ENCODE results near the gene CAPZA1.

The CAPZA1 gene

DNA sequence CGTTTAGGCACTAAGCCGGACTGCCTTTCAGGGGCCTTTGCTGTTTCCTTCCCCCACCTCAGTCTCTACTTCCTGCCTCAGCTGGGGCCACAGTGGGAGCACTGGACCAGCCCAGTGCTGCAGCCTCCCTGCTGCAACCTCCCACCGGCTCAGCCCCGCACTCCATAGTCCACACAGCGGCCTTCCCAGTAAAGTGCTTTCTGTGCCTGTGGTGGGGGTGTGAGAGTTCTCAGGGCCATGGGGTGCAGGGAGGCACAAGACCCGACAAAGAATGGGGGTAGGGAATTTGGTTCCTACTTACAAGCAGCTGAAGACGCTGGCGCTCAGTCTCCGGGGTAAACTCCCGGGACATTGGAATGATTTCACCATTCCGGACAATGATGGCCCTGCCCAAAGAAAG is 92.0 kb downstream of the CAPZA1 start:
- Histone ChIP-seq H4K20me1 (ENCODE audit: insufficient read depth) (no peaks in the 10 kb centered on the region), H3K4me1 (ENCODE audit: low read depth, poor library complexity, severe bottlenecking) (no peaks in the 10 kb centered on the region), H3K27me3 (ENCODE audit: insufficient read depth, low read depth) (peaks cover 3% of the 10 kb centered on the region; the same call in 1 of the 2 replicates), H3K79me2 (ENCODE audit: insufficient read depth, low read depth) (no peaks in the 10 kb centered on the region), H2AFZ (ENCODE audit: low read depth) (no peak overlapping the region), H3K4me2 (no peak overlapping the region), H3K4me3 (IDR thresholded peaks at IDR 0.05; ENCODE audit: insufficient read depth, low read depth, low read length) (no peak overlapping the region), H3K9ac (no peak overlapping the region), H3K36me3 (ENCODE audit: insufficient read depth) (no peaks in the 10 kb centered on the region), H3K27ac (no peak overlapping the region)
- TF ChIP-seq, protein P1, sequence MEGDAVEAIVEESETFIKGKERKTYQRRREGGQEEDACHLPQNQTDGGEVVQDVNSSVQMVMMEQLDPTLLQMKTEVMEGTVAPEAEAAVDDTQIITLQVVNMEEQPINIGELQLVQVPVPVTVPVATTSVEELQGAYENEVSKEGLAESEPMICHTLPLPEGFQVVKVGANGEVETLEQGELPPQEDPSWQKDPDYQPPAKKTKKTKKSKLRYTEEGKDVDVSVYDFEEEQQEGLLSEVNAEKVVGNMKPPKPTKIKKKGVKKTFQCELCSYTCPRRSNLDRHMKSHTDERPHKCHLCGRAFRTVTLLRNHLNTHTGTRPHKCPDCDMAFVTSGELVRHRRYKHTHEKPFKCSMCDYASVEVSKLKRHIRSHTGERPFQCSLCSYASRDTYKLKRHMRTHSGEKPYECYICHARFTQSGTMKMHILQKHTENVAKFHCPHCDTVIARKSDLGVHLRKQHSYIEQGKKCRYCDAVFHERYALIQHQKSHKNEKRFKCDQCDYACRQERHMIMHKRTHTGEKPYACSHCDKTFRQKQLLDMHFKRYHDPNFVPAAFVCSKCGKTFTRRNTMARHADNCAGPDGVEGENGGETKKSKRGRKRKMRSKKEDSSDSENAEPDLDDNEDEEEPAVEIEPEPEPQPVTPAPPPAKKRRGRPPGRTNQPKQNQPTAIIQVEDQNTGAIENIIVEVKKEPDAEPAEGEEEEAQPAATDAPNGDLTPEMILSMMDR (conservative IDR thresholded peaks at IDR 0.05; ENCODE audit: low read depth, low read length): no peak

GRCh38 chr1:112712191-112712590 is 92.6 kb downstream of the CAPZA1 start:
- H3K9ac ChIP-seq: no peak overlapping the region
- H3K79me2 ChIP-seq (ENCODE audit: insufficient read depth, low read depth): no peaks in the 10 kb centered on the region
- H3K27ac ChIP-seq: no peak overlapping the region
- TF ChIP-seq, protein P1 (conservative IDR thresholded peaks at IDR 0.05; ENCODE audit: low read depth, low read length): no peak
- H3K27me3 ChIP-seq (ENCODE audit: insufficient read depth, low read depth): peaks cover 3% of the 10 kb centered on the region; the same call in 1 of the 2 replicates
- H3K4me2 ChIP-seq: no peak overlapping the region
- H3K4me3 ChIP-seq (IDR thresholded peaks at IDR 0.05; ENCODE audit: insufficient read depth, low read depth, low read length): no peak overlapping the region
- no peaks in the 10 kb centered on the region for H4K20me1 ChIP-seq (ENCODE audit: insufficient read depth)
- H2AFZ ChIP-seq (ENCODE audit: low read depth): no peak overlapping the region
- no peaks in the 10 kb centered on the region for H3K36me3 ChIP-seq (ENCODE audit: insufficient read depth)
- H3K4me1 ChIP-seq (ENCODE audit: low read depth, poor library complexity, severe bottlenecking): no peaks in the 10 kb centered on the region

- Histone ChIP-seq H3K79me2 (ENCODE audit: insufficient read depth, low read depth) (no peaks in the 10 kb centered on the region), H3K4me2 (no peak overlapping the region), H3K9ac (no peak overlapping the region), H3K4me3 (IDR thresholded peaks at IDR 0.05; ENCODE audit: insufficient read depth, low read depth, low read length) (no peak overlapping the region), H4K20me1 (ENCODE audit: insufficient read depth) (no peaks in the 10 kb centered on the region), H3K27me3 (ENCODE audit: insufficient read depth, low read depth) (peaks cover 3% of the 10 kb centered on the region; the same call in 1 of the 2 replicates), H3K4me1 (ENCODE audit: low read depth, poor library complexity, severe bottlenecking) (no peaks in the 10 kb centered on the region), H3K36me3 (ENCODE audit: insufficient read depth) (no peaks in the 10 kb centered on the region), H3K27ac (no peak overlapping the region), H2AFZ (ENCODE audit: low read depth) (no peak overlapping the region)
- TF ChIP-seq, protein P1 (conservative IDR thresholded peaks at IDR 0.05; ENCODE audit: low read depth, low read length): no peak
Measured at GRCh38 chr1:112712701-112713128, 93.1 kb downstream of the CAPZA1 start.

- Histone ChIP-seq H3K4me3 (IDR thresholded peaks at IDR 0.05; ENCODE audit: insufficient read depth, low read depth, low read length) (no peak overlapping the region), H3K4me1 (ENCODE audit: low read depth, poor library complexity, severe bottlenecking) (no peaks in the 10 kb centered on the region), H3K36me3 (ENCODE audit: insufficient read depth) (no peaks in the 10 kb centered on the region), H3K27me3 (ENCODE audit: insufficient read depth, low read depth) (peaks cover 3% of the 10 kb centered on the region), H3K4me2 (peak overlapping the region; percentile 36; the same call in 1 of the 2 replicates), H2AFZ (ENCODE audit: low read depth) (peak overlapping the region; percentile 38; the same call in 1 of the 2 replicates), H4K20me1 (ENCODE audit: insufficient read depth) (no peaks in the 10 kb centered on the region), H3K9ac (no peak overlapping the region), H3K27ac (no peak overlapping the region), H3K79me2 (ENCODE audit: insufficient read depth, low read depth) (no peaks in the 10 kb centered on the region)
- TF ChIP-seq, protein P1 (conservative IDR thresholded peaks at IDR 0.05; ENCODE audit: low read depth, low read length): no peak
Measured at GRCh38 chr1:112713466-112714312, 94.1 kb downstream of the CAPZA1 start.

Measured in KMS-11 (cell line).